ENCODE data around the gene SLC6A3. TPM values are rescaled to one million over a fixed set of nuclear protein-coding genes. Genes with fewer than 3 reads are reported as not detected.
A peak's percentile ranks its signal among the peaks of the same experiment; 100 is the strongest.
"Not testable (repeated sequence)": the region's sequence is repeated elsewhere in the genome, so short reads cannot be mapped to it uniquely, and the experiment has no call there.

The SLC6A3 gene
- total RNA-seq, 1 donor from 2014 or later, result not detected

- DNase-seq (ENCODE audit: low spot score), result no peak
- ATAC-seq, result no peak
Observed at GRCh38 chr5:1376981-1377380, 68.3 kb downstream of the SLC6A3 start.

- no peak for ATAC-seq
- DNase-seq (ENCODE audit: low spot score), result no peak
Observed at GRCh38 chr5:1375871-1376810, 69.1 kb downstream of the SLC6A3 start.

- ATAC-seq (peak; percentile 40), DNase-seq (ENCODE audit: low spot score) (no peak)
Observed at GRCh38 chr5:1374679-1375055, 70.6 kb downstream of the SLC6A3 start.

DNA sequence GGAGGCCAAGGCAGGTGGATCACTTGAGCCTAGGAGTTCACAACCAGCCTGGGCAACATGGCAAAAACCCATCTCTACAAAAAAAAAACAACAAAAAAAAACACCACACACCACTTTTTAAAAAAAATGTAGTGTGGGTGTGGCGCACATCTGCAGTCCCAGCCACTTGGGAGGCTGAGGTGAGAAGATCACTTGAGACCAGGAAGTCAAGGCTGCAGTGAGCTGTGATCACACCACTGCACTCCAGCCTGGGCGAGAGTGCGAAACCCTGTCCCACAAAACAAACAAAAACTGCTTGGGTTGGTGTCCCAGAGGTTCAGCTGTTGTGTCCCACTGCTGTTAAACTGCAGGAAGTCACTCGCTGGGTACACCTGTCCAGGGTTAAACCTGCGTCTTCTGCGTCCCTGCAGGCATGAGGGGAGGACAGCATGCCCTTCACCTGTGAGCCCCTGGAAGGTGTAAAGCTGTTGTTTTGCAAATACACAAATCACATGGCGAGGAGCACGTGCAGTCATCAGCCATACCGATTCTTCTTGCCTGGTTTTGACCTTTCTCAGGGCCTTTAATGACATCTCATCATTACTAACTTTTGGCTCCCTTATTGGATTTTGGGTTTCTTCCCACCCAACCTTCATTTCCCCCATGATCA, 71.1 kb downstream of the SLC6A3 start:
- no peak for ATAC-seq
- no peak for DNase-seq (ENCODE audit: low spot score)

GRCh38 chr5:1371972-1372342, 73.3 kb downstream of the SLC6A3 start:
- not testable (repeated sequence) for ATAC-seq; DNase-seq (ENCODE audit: low spot score)

- ATAC-seq (no peak), DNase-seq (ENCODE audit: low spot score) (no peak)
Observed at GRCh38 chr5:1371218-1371971, 73.8 kb downstream of the SLC6A3 start.

GRCh38 chr5:1370006-1370405, 75.2 kb downstream of the SLC6A3 start:
- ATAC-seq (no peak), DNase-seq (ENCODE audit: low spot score) (no peak)

DNA sequence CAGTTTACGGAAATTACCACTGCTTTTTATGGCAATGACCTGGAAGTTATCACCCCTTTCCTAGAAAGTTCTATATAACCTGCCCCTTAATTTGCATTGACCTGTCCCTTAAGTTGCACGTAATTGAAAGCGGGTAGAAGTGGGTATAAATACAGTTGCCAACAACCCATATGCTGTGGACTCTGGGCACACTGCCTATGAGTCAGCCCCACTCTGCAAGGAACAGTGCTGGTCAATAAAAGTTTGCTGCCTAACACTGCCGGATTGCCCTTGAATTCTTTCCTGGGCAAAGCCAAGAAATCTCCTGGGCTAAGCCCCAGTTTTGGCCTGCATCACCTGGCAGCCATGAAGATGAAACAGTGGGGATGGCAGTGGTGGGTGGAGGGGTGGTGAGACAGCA, 76.5 kb downstream of the SLC6A3 start:
- no peak for ATAC-seq
- no peak for DNase-seq (ENCODE audit: low spot score)

DNA sequence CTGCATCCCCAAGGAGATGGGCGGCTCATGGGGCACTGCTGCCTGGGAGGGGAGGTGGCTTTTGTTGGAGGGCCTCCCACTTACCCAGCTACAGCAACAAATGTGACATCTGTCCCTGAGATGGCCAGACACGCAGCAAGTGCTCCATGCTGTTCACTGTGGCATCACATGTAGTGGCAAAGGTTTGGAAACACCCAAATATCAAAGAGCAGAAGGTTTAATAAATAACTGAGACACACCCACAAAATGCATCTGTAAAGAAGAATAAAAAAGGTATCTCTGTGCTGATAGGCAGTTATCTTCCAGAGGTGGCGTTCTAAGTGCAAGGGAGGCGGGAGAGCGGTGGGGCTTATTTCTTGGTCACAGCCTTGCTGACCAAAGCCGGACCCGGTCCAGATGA, 77.0 kb downstream of the SLC6A3 start:
- ATAC-seq (no peak), DNase-seq (ENCODE audit: low spot score) (no peak)

GRCh38 chr5:1367149-1367548, 78.1 kb downstream of the SLC6A3 start:
- no peak for DNase-seq (ENCODE audit: low spot score)
- ATAC-seq, result no peak

GRCh38 chr5:1366514-1366913, 78.7 kb downstream of the SLC6A3 start:
- DNase-seq (ENCODE audit: low spot score) (no peak), ATAC-seq (no peak)

DNA sequence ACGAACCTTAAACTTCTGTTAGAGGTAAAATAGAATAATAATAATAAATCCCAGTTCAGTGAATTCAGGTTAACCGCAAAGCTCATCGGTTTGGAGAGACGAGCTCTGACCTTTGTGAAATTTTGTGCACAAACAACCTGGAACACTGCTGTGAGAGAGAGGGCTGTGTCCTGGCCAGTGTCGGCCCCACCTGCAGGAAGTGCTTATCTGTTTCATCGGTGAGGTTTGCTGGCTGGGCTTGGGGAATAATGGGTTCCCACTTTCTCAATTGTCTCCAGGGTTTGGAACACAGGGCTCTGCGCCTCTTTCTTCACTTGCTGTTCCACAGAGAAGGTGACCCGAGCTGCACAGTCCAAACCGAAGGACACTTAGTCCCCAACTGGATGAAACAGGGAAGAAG, 81.0 kb downstream of the SLC6A3 start:
- no peak for ATAC-seq
- DNase-seq (ENCODE audit: low spot score), result no peak

GRCh38 chr5:1363581-1363980, 81.7 kb downstream of the SLC6A3 start:
- ATAC-seq (no peak), DNase-seq (ENCODE audit: low spot score) (no peak)

- DNase-seq (ENCODE audit: low spot score) (no peak), ATAC-seq (peak; percentile 24)
Observed at GRCh38 chr5:1363160-1363559, 82.1 kb downstream of the SLC6A3 start.

GRCh38 chr5:1362242-1363015, 82.8 kb downstream of the SLC6A3 start:
- DNase-seq (ENCODE audit: low spot score) (no peak), ATAC-seq (no peak)

- ATAC-seq (no peak), DNase-seq (ENCODE audit: low spot score) (no peak)
Observed at GRCh38 chr5:1360861-1361260, 84.4 kb downstream of the SLC6A3 start.

DNA sequence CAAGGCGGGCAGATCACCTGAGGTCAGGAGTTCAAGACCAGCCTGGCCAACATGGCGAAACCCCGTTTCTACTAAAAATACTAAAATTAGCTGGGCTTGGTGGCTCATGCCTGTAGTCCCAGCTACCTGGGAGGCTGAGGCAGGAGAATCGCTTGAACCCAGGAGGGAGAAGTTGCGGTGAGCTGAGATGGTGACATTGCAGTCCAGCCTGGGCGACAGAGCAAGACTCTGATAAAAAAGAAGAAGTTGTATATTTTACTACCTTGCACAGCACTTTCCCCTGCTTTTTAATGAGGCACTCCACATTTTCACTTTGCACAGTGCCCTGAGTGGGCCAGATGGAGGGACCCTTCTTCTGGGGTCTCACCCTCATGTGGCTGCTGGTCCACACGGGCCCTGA, 84.9 kb downstream of the SLC6A3 start:
- ATAC-seq, result not testable (repeated sequence)

DNA sequence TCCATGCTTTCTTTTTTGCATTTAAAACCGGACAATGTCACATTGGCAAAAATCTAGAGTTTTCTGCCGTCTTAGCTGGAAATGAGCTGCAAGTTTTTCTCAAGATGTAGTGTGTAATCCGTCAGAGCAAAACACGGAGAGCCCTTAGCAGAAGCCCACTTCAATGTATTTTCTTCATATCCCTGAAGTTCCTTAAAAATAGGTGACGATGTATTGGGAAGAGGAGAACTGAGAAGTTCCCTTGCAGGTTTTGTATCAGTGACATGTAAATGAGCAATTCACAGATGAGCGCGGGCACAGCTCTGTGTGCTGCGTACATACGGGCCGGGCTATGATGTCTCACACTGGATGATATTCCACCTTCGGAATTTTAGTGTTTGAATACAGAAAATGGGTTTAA, 85.5 kb downstream of the SLC6A3 start:
- DNase-seq (ENCODE audit: low spot score), result no peak
- ATAC-seq, result no peak

More for the DNA sequence above, 84.9 kb downstream of the SLC6A3 start:
- DNase-seq (ENCODE audit: low spot score), result not testable (repeated sequence)

DNA sequence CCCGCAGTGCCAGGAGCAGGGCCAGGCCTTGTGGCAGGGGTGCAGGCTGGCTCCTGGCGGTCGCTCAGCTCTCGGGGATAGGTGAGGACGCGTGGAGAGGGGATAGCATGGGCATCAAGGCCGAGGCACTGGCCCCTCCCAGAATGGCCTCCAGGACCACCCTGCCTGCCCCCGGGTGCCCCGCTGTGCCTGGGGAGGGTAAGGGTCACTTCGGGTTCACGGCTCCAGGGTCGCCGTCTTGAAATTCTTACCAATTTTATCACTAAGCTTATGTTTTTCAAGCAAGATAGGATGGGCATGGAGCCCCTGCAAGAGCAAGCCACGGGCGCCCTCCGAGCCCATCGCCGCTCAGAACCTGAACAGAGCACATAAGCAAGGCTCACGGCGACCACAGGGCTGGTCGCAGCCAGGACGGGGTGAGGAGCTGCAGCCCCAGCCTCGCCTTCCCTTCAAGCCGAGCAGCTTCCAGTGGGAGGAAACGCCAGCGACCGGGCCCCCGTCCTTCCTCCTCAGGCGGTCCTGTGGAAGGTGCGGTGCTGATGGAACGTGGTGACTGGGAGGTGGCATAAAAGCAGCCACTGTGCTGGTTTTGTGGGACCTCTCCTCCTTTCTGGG, 86.1 kb downstream of the SLC6A3 start:
- no peak for ATAC-seq
- no peak for DNase-seq (ENCODE audit: low spot score)

- no peak for DNase-seq (ENCODE audit: low spot score)
- no peak for ATAC-seq
Observed at GRCh38 chr5:1358726-1359025, 86.6 kb downstream of the SLC6A3 start.

All from left lobe of liver (tissue), 2 donors.